Activated naive CD4-positive, alpha-beta T cell (primary cell): ENCODE results near the gene ZNF879.

Source experiments
- DNase-seq, 4 experiments: peaks; one replicate each; lab custom pipeline; 2025; lab: John Stamatoyannopoulos, UW

The ZNF879 gene

GRCh38 chr5:179008667-179009066, 14.9 kb upstream of the ZNF879 start:
- DNase-seq, result no peak

- DNase-seq, result no peak
Measured at GRCh38 chr5:179033004-179033580, 9.5 kb downstream of the ZNF879 start.

GRCh38 chr5:179044765-179045164, 21.2 kb downstream of the ZNF879 start:
- no peak for DNase-seq

- DNase-seq, result no peak
Measured at GRCh38 chr5:179051784-179052183, 28.2 kb downstream of the ZNF879 start.

GRCh38 chr5:179054036-179054785, 30.6 kb downstream of the ZNF879 start:
- DNase-seq, result no peak

- DNase-seq, result no peak
Measured at GRCh38 chr5:179054876-179055275, 31.3 kb downstream of the ZNF879 start.

GRCh38 chr5:179055436-179055835, 31.8 kb downstream of the ZNF879 start:
- no peak for DNase-seq

GRCh38 chr5:179055841-179056240, 32.2 kb downstream of the ZNF879 start:
- no peak for DNase-seq

- peak; percentile 54 to 82 (median 64) for DNase-seq
Measured at GRCh38 chr5:179060116-179061008, 36.8 kb downstream of the ZNF879 start, which contains the start of gene ZNF354C. ZNF354C (plus strand) TSS chr5:179060373; CDS start chr5:179062069, 1,696 bp downstream.

- DNase-seq, result no peak
Measured at GRCh38 chr5:179061025-179061424, 37.4 kb downstream of the ZNF879 start.

- no peak for DNase-seq
Measured at GRCh38 chr5:179065703-179066102, 42.1 kb downstream of the ZNF879 start.

- DNase-seq, result no peak
Measured at GRCh38 chr5:179079165-179079987, 55.8 kb downstream of the ZNF879 start.

GRCh38 chr5:179080724-179081123, 57.1 kb downstream of the ZNF879 start:
- no peak for DNase-seq
